Stimulated activated effector memory CD8-positive, alpha-beta T cell treated with anti-CD3 and anti-CD28 coated beads, Interleukin-12 subunit alpha, Interleukin-12 subunit beta, amount 100 ng/mL, for 72 hours (primary cell): ENCODE data around the gene ADAMTS16.
A peak's percentile ranks its signal among the peaks of the same experiment; 100 is the strongest.

ENCODE experiments used
- ATAC-seq: fragments of 150-1000 bp; cut with Tn5 transposase; 2 replicates; pipeline ENCODE4 v1.10.0; 2021
- DNase-seq, 2 donors: peaks; one replicate each; pipeline ENCODE4 v3.0.0; 2021 to 2022; ENCODE audit warnings: low spot score in 2 of 2
- H3K27ac Mint-ChIP-seq: one replicate; pipeline ENCODE4 v1.8.0; 2022; ENCODE audit warnings: mild to moderate bottlenecking, mixed read lengths
- H3K36me3 Mint-ChIP-seq: one replicate; pipeline ENCODE4 v1.8.0; 2022; ENCODE audit warnings: mild to moderate bottlenecking, mixed read lengths
- H3K4me1 Mint-ChIP-seq: one replicate; pipeline ENCODE4 v1.8.0; 2022; ENCODE audit warnings: mixed read lengths
- H3K4me3 Mint-ChIP-seq: one replicate; pipeline ENCODE4 v1.8.0; 2022; ENCODE audit warnings: mild to moderate bottlenecking, mixed read lengths
- H3K9me3 Mint-ChIP-seq: one replicate; pipeline ENCODE4 v1.8.0; 2022; ENCODE audit warnings: mixed read lengths

The ADAMTS16 gene

DNA sequence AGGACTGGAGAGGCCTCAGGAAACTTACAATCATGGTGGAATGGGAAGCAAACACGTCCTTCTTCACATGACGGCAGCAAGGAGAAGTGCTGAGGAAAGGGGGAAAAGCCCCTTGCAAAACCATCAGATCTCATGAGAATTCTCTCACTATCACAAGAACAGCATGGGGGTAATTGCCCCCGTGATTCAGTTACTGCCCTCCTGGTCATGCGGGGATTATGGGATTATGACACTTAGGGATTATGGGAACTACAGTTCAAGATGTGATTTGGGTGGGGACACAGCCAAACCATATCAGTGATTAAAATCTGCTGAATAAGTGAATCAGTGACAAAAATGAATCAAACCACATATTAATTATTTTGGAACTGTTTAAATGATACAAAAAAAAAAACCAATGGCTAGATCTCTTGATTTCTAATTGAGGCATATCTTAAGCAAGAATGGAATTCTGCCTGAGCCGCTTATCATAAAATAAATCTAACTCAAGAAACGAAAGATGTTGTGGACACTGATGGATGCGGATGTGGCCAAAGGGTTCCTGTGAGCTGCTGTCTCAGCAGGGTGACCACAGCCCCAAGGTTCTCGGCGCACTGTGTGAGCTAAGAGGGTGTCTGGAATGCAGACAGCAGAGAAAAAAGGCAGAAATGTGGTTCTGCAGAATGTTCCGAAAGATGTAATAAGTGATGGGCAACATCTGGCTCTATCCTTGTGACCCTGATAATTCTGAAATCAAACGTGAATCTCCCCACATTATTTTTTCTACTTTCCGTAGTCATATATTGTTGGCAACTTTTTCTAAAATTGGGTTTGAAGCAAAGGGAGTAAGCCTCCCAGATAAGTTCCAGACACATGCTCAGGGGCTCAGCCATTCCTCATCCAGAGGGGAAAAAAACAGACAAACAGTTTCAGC lies 175.2 kb downstream of the ADAMTS16 start:
- Mint-ChIP-seq H3K27ac (no peak overlapping the region), H3K9me3 (peaks cover 4% of the 10 kb centered on the region), H3K4me3 (no peak overlapping the region), H3K4me1 (no peaks in the 10 kb centered on the region), H3K36me3 (no peaks in the 10 kb centered on the region)
- DNase-seq: no peak
- no peak for ATAC-seq

DNA sequence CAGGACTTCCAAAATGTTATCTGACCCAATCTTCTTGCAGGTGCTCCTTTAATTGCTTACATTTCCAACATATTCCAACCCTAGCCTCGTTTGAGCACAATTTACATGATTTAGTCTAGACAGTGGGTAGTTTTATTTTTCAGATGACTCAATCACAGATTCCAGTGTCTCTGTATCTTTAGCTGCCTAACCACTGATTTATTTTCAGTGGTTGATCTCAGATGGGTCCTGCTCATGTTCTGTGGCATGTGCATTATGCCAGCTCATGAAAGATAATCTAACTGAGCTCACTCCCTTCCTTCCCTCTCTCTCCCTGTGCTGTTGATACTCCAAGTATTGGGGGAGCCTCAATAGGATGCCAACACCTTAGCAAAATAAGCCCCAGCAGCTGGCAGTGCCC lies 176.2 kb downstream of the ADAMTS16 start:
- peaks cover 4% of the 10 kb centered on the region for H3K9me3 Mint-ChIP-seq
- DNase-seq: no peak
- no peaks in the 10 kb centered on the region for H3K36me3 Mint-ChIP-seq
- H3K4me1 Mint-ChIP-seq: no peaks in the 10 kb centered on the region
- no peak for ATAC-seq
- H3K27ac Mint-ChIP-seq: no peak overlapping the region
- H3K4me3 Mint-ChIP-seq: no peak overlapping the region

DNA sequence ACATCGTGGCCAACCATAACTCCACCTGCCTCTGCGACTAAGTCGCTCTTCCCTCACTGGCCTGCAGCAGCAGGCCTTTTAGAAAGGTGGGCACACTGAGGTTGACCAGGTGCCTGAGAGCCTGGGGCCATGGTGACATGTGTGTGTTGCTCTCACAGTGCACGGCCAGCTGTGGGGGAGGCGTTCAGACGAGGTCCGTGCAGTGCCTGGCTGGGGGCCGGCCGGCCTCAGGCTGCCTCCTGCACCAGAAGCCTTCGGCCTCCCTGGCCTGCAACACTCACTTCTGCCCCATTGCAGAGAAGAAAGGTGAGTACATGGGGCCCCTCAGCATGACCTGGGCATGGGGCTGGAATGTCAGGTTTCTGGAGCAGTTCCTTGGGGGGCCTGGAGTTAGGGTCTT lies 177.8 kb downstream of the ADAMTS16 start:
- H3K36me3 Mint-ChIP-seq: no peaks in the 10 kb centered on the region
- H3K4me1 Mint-ChIP-seq: no peaks in the 10 kb centered on the region
- no peak overlapping the region for H3K4me3 Mint-ChIP-seq
- H3K9me3 Mint-ChIP-seq: peaks cover 4% of the 10 kb centered on the region
- no peak overlapping the region for H3K27ac Mint-ChIP-seq
- ATAC-seq (peak; percentile 16), DNase-seq (no peak)

DNA sequence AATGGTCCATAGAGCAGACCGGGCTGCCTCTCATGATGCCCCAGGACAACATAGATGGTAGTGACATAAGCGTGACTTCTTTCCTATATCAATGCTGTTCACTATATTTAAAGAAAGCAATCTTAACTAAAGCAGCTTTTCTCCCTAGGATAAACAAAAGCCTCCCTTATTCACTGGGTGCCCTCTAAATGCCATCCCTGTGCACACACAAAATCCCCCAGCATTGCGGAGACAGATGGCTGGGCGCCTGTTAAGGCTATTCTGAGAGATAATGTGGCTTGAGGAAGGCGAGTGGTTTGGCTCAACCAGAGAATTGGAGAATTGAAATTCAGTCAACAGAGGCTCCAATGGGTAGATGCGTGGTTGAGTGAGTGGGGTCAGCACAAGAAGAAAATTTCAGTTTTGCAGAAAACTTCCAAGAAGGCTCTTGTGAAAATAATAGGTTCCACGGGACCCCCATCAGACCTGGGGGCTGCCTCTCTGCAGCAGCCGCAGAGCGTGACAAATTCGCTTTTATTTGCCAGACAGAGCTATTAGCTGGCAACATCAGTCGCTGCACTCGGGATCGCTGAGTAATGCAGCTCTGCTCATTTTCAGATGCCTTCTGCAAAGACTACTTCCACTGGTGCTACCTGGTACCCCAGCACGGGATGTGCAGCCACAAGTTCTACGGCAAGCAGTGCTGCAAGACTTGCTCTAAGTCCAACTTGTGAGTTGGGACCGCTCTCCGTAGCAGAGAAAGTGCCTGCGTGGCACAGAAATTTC lies 178.5 kb downstream of the ADAMTS16 start:
- DNase-seq (no peak), ATAC-seq (no peak)
- Mint-ChIP-seq H3K36me3 (no peaks in the 10 kb centered on the region), H3K9me3 (peaks cover 4% of the 10 kb centered on the region), H3K4me1 (no peaks in the 10 kb centered on the region), H3K27ac (no peak overlapping the region), H3K4me3 (no peak overlapping the region)

DNA sequence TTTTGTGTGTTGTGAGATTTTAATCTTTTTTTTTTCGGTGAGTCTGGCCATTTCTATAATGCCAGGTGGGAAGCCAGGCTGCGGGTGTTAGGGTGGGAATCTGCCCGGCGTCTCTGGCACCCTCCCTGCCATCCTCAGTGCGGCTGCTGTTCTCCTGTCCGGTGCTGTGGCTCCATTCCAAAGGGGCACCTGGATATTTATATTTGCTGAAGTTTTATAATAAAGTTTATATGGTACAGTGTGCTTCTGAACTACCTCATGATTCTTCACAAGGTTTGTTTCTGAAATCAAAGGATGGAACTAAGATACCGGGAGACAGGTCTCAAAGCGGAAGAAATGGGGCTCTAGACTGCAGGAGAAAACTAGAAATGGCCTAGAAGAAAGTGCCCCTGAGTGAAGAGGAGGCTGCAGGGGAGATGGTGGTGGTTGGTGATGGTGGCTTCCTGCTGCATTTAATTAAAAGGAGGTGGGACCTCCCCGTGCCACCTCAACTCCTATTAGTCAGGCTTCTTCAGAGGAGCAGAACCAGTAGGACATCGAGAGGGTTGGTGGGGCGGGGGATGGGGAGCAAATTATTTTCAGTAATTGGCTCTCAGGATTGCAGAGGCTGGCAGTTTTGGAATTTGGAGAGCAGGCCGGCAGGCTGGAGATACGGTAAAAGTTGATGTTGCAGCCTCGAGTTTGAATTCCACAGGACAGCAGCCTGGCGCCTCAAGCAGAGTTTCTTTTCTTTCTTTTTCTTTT lies 180.1 kb downstream of the ADAMTS16 start:
- Mint-ChIP-seq H3K27ac (no peak overlapping the region), H3K9me3 (peaks cover 6% of the 10 kb centered on the region), H3K4me3 (no peak overlapping the region), H3K36me3 (no peaks in the 10 kb centered on the region), H3K4me1 (no peaks in the 10 kb centered on the region)
- no peak for ATAC-seq
- no peak for DNase-seq

DNA sequence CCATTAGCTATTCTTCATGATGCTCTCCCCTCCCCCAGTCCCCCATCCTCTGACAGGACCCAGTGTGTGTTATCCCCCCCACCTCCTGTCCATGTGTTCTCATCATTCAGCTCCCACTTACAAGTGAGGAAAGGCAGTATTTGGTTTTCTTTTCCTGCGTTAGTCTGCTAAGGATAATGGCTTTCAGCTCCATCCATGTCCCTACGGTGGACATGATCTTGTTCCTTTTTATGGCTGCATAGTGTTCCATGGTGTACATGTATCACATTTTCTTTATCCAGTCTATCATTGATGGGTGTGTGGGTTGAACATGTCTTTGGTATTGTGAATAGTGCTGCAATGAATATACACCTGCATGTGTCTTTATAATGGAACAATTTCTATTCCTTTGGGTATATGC lies 181.0 kb downstream of the ADAMTS16 start:
- DNase-seq (no peak), ATAC-seq (no peak)
- H3K36me3 Mint-ChIP-seq: no peaks in the 10 kb centered on the region
- H3K4me3 Mint-ChIP-seq: no peak overlapping the region
- no peaks in the 10 kb centered on the region for H3K4me1 Mint-ChIP-seq
- no peak overlapping the region for H3K27ac Mint-ChIP-seq
- H3K9me3 Mint-ChIP-seq: peaks cover 10% of the 10 kb centered on the region

DNA sequence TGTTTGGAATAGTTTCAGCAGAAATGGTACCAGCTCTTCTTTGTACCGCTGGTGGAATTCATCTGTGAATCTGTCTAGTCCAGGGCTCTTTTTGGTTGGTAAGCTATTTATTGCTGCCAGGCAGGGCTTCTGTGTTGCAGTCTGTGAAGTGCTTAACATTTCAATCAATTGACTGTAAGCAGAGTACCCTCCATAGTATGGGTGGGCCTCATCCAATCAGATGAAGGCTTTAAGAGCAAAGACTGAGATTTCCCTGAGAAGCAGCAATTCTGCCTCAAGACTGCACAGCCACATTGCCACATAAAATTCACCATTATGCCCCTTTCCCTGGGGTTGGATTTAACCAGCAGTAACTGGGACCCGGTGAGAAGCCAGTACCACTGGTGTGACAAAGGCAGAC lies 183.4 kb downstream of the ADAMTS16 start:
- no peak for ATAC-seq
- H3K36me3 Mint-ChIP-seq: no peaks in the 10 kb centered on the region
- H3K9me3 Mint-ChIP-seq: peaks cover 13% of the 10 kb centered on the region
- no peak for DNase-seq
- no peaks in the 10 kb centered on the region for H3K4me1 Mint-ChIP-seq
- no peak overlapping the region for H3K27ac Mint-ChIP-seq
- H3K4me3 Mint-ChIP-seq: no peak overlapping the region

DNA sequence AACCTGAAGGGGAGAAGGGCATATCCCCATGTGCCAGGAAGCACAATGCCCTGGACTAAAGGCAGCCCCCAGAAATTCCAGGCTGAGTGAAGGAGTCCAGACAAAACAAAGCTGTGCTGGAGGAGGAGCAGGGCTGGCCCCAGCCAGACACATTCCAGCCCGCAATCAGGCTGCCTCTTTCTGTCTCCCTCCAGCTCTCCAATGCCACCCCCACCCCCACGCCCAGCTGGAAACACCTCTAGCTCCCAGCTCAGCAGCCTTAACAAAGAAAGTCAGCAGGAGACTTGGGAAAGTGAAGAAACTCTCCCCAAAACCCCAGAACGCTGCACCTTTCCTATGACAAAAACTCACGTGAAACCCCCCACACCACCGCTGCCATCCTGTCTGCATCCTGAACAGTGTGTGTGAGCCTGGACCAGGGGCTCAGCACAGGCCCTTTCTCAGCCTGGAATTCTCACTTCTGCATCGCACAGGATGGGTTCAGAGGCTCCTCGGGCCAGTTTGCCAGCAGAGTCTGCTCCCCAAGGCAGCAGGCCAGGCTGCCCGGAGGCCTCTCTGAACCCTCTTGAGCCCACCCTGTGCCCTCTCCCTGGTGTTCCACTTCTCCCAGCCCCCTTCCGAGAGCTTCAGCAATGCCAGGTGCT lies 186.1 kb downstream of the ADAMTS16 start:
- ATAC-seq (no peak), DNase-seq (no peak)
- Mint-ChIP-seq H3K36me3 (no peaks in the 10 kb centered on the region), H3K27ac (no peak overlapping the region), H3K9me3 (peaks cover 13% of the 10 kb centered on the region), H3K4me3 (no peak overlapping the region), H3K4me1 (no peaks in the 10 kb centered on the region)

DNA sequence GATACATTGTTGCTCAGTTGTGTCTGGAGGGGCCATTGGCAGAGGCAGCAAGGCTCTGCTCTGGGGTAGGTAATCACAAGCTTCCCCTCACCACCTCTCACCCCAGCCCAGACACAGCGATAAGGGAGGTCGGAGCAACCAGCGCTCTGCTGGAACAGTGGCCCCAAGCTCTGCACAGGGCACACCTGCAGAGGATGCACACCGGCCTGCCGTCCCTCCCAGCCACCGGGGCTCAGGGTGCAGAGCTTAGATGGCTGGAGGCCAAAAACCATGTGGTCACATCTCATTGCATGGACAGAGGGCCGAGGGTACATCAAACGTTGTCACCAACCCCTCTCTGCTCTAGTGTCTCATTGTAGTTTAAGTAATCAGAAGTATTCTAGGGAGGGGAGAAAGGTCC lies 187.0 kb downstream of the ADAMTS16 start:
- DNase-seq: no peak
- Mint-ChIP-seq H3K4me3 (no peak overlapping the region), H3K9me3 (peaks cover 13% of the 10 kb centered on the region), H3K36me3 (no peaks in the 10 kb centered on the region), H3K27ac (no peak overlapping the region), H3K4me1 (no peaks in the 10 kb centered on the region)
- ATAC-seq: no peak

DNA sequence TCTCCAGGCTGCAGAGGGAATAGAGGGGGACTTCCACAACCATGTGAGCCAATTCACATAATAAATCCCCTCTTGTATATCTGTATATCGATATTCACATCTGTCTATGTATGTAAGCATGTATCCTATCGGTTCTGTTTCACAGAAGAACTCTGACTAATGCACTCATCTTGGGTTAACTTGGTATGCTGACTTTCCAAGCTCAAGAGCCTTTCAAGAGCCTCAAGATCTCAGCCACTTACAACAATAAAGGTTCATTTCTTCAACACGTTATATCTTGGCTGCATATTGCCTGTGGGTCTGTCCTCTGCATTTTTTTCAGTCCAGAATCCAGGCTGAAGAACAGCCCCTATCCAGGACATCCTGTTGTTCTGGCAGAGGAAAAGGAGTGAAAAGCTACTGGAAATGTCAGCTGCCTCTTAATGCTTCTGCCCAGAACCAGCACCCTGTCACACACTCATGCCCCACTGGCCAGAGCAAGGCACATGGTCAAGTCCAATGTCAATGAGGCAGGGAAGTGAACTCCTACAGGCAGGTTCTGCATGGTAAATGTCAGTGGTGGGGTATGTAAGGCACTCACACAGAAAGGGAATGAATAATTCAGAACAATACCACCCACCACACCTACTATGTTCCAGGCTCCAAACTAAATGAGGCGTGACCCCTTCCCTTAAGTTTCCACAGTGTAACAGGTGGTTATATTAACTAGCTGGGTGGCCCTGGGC lies 190.8 kb downstream of the ADAMTS16 start:
- no peak overlapping the region for H3K4me3 Mint-ChIP-seq
- H3K27ac Mint-ChIP-seq: no peak overlapping the region
- no peak for DNase-seq
- no peak for ATAC-seq
- H3K9me3 Mint-ChIP-seq: peaks cover 7% of the 10 kb centered on the region
- H3K4me1 Mint-ChIP-seq: no peaks in the 10 kb centered on the region
- H3K36me3 Mint-ChIP-seq: no peaks in the 10 kb centered on the region

DNA sequence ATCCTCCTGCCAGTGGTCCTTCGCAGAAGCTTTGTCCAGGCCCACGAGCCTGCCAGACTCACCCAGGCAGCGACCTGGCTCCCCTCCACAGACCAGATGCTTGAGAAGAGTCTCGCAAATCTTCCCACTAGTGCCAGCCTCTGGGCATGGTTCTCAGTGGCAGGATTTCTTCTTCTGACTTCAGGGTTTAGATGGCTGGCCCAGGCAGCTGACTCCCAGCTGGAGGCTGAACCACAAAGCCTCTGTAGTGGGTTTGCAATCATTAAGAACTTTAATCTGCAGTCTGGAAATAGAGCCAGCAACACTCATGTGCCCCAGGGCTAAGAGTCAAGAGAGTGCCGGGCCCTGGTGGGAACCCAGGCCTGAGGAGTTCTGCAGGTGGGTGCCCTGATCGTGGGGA lies 191.7 kb downstream of the ADAMTS16 start:
- H3K9me3 Mint-ChIP-seq: peaks cover 7% of the 10 kb centered on the region
- H3K4me3 Mint-ChIP-seq: no peak overlapping the region
- no peaks in the 10 kb centered on the region for H3K4me1 Mint-ChIP-seq
- DNase-seq: no peak
- no peak overlapping the region for H3K27ac Mint-ChIP-seq
- no peak for ATAC-seq
- no peaks in the 10 kb centered on the region for H3K36me3 Mint-ChIP-seq

DNA sequence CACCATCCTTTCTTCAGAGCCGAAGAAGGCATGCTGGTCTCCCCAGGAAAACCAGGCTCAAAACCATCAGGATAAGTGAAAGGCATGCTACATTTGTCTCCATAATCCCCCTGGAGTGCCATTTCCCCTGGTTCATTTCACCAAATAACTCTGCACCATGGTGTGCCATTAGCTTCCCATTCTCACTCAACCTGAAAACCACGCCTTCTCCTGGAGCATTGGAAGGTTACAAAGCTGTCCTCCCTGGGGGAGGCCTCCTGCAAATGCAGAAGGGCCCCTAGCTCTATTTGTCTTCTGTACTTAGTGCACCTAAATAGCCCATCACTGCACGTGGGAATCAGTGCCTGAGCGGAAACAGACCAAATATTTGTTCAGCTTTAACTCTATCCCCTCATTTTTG lies 192.2 kb downstream of the ADAMTS16 start:
- DNase-seq: no peak

DNA sequence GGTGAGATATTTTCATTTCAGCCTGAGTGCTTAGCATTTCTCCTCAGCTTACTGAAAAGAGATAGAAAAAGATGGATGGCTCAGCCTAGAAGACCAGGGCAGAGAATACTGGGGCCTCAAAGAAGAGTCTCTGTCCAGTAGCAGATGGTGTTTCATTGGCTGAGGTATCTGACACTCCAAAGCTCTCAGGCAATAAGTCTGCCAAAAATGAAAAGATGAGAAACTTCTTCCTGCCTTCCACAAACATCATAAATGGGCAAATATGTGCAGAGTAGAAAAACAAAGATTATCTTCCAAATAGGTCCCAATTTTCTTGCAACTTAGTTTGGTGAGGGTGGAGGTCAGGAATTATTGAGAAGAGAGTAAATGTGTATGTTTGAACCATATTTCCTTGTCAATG lies 195.0 kb downstream of the ADAMTS16 start:
- no peaks in the 10 kb centered on the region for H3K36me3 Mint-ChIP-seq
- H3K4me3 Mint-ChIP-seq: no peak overlapping the region
- DNase-seq (no peak), ATAC-seq (no peak)
- H3K9me3 Mint-ChIP-seq: no peaks in the 10 kb centered on the region
- no peaks in the 10 kb centered on the region for H3K4me1 Mint-ChIP-seq
- H3K27ac Mint-ChIP-seq: no peak overlapping the region

More for the DNA sequence above, 192.2 kb downstream of the ADAMTS16 start:
- ATAC-seq: no peak
- Mint-ChIP-seq H3K36me3 (no peaks in the 10 kb centered on the region), H3K4me1 (no peaks in the 10 kb centered on the region), H3K4me3 (no peak overlapping the region), H3K27ac (no peak overlapping the region), H3K9me3 (peaks cover 7% of the 10 kb centered on the region)

DNA sequence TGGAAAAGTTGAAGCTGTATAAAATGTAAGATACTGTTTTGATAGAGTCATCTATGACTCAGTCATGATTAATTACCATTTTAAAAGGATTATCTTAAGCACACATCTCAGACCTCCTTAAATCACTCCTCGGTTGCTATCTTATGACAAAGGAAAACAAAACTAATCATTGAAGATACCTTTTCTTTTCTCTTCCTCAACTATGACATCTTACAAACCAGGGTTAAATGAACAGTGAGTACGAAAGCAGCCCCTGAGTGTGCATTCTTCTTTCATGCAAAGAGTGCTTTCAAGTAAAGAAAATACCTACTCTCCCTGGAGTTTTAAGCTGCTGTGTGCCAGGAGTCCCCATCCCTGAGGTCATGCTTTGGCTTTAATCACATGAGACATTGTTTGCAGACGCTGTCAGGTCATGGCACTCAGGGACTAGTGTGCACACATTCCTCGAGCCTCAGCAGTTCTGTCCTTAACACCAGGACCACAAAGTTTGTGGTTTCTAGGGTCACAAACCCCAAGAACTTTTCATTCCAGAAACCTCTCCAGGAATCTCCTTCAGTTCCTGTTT lies 195.7 kb downstream of the ADAMTS16 start:
- DNase-seq (no peak), ATAC-seq (no peak)
- H3K9me3 Mint-ChIP-seq: peaks cover 3% of the 10 kb centered on the region
- no peak overlapping the region for H3K27ac Mint-ChIP-seq
- H3K36me3 Mint-ChIP-seq: no peaks in the 10 kb centered on the region
- no peak overlapping the region for H3K4me3 Mint-ChIP-seq
- H3K4me1 Mint-ChIP-seq: no peaks in the 10 kb centered on the region
